HG02981 (cell line): ENCODE measurements around the gene THOC2.
"Not testable (repeated sequence)": the region's sequence is repeated elsewhere in the genome, so short reads cannot be mapped to it uniquely, and the experiment has no call there.

Experiments
- ATAC-seq: cut with Tn5 transposase; IDR thresholded peaks from one replicate; pipeline ENCODE4 v1.9.1; 2021; ENCODE audit warnings: mild to moderate bottlenecking, moderate library complexity; ENCODE audit not compliant: unreplicated experiment

THOC2 gene

DNA sequence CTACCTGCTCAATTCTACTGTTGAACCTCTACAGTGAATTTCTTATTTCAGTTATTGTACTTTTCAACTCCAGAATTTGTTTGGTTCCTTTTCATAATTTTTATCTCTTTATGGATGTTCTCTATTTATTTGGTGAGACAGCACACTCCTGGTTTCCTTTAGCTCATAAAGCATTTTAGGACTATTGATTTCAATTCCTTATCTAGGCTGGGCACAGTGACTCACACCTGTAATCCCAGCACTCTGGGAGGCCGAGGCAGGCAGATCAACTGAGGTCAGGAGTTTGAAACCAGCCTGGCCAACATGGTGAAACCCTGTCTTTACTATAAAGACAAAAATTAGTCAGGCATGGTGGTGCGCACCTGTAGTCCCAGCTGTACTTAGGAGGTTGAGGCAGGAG lies 57.7 kb downstream of the THOC2 start:
- no peak for ATAC-seq

DNA sequence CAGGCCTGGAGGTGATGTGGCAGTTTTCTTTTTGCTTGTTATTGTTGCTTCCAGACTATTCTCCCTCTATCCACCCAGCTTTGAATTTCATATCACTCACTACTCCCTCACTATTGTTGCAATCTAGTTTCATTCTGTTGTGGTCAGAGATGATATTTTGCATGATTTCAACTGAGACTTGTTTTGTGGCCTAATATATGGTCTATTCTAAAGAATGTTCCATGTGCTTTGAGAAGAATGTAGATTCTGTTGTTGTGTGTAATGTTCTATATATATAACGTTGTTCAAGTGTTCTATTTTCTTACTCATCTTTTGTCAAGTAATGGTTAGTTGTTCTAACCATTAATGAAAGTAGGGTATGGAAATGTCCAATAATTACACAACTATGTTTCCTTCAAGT lies 59.0 kb downstream of the THOC2 start:
- no peak for ATAC-seq

DNA sequence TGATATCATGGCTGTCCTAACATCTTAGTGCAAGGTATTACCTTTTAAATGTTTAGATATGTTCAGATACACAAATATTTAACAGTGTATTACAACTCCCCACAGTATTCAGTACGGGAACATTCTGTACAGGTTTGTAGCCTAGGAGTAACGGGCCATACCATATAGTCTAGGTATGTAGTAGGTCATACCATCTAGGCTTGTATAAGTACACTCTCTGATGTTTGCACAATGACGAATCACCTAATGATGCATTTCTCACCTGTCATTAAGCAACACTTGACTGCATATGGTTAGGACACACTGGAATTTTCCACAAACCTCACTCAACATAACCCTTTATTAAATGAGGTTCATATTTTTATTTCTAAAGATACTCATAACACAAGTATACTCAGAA lies 67.7 kb downstream of the THOC2 start:
- ATAC-seq, result no peak

DNA sequence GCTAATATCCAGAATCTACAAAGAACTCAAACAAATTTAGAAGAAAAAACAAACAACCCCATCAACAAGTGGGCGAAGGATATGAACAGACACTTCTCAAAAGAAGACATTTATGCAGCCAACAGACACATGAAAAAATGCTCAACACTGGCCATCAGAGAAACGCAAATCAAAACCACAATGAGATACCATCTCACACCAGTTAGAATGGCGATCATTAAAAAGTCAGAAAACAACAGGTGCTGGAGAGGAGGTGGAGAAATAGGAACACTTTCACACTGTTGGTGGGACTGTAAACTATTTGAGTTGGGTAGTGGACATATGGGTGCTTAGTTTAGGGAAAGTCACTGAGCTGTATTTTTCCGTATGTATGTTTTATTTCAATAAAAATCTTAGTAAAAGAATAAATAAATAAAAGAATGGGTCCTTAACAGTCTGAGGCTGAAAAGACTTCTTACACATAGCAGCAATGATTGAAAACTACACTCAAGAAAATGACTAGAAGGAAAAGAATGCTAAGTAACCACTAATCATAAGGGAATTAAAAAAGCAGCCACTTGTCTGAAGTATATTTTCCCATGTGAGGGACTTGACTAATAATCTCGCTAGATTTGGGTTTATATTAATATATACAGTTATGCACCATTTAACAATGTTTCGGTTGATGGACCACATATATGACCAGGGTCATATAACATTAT lies 68.2 kb downstream of the THOC2 start:
- ATAC-seq, result not testable (repeated sequence)

DNA sequence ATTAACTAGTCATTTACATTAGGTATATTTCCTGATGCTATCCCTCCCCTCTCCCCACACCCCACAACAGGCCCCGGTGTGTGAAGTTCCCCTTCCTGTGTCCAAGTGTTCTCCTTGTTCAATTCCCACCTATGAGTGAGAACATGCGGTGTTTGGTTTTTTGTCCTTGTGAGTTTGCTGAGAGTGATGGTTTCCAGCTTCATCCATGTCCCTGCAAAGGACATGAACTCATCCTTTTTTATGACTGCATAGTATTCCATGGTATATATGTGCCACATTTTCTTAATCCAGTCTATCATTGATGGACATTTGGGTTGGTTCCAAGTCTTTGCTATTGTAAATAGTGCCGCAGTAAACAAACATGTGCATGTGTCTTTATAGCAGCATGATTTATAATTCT lies 69.1 kb downstream of the THOC2 start:
- not testable (repeated sequence) for ATAC-seq

DNA sequence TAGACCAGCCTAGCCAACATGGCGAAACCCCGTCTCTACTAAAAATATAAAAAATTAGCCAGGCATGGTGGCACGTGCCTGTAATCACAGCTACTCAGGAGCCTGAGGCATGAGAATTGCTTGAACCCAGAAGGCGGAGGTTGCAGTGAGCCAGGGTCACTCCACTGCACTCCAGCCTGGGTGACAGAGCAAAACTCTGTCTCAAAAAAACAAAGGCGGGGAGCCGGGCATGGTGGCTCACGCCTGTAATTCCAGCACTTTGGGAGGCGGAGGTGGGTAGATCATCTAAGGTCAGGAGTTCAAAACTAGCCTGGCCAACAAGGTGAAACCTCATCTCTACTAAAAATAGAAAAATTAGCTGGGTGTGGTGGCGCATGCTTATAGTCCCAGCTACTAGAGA lies 76.3 kb downstream of the THOC2 start:
- ATAC-seq, result not testable (repeated sequence)

DNA sequence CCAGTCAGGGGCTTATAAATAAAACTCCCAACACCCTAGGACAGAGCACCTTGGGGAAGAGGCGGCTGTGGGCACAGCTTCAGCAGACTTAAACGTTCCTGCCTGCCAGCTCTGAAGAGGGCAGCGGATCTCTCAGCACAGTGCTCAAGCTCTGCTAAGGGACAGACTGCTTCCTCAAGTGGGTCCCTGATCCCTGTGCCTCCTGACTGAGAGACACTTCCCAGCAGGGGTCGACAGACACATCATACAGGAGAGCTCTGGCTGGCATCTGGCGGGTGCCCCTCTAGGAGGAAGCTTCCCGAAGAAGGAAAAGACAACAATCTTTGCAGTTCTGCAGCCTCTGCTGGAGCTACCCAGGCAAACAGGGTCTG lies 84.1 kb downstream of the THOC2 start:
- not testable (repeated sequence) for ATAC-seq

DNA sequence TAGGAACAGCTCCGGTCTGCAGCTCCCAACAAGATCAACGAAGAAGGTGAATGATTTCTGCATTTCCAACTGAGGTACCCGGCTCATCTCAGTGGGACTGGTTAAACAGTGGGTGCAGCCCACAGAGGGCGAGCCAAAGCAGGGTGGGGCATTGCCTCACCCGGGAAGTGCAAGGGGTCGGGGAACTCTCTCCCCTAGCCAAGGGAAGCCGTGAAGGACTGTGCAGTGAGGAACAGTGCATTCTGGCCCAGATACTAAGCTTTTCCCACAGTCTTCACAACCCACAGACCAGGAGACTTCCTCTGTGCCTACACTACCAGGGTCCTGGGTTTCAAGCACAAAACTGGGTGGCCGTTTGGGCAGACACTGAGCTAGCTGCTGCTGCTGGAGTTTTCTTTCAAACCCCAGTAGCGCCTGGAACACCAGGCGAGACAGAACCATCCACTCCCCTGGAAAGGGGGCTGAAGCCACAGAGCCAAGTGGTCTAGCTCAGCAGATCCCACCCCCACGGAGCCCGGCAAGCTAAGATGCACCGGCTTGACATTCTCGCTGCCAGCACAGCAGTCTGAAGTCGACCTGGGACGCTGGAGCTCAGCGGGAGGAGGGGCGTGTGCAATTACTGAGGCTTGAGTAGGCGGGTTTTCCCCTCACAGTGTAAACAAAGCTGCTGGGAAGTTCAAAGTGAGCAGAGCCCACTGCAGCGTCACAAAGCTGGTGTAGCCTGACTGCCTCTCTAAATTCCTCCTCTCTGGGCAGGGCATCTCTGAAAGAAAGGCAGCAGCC lies 84.6 kb downstream of the THOC2 start:
- ATAC-seq, result no peak

DNA sequence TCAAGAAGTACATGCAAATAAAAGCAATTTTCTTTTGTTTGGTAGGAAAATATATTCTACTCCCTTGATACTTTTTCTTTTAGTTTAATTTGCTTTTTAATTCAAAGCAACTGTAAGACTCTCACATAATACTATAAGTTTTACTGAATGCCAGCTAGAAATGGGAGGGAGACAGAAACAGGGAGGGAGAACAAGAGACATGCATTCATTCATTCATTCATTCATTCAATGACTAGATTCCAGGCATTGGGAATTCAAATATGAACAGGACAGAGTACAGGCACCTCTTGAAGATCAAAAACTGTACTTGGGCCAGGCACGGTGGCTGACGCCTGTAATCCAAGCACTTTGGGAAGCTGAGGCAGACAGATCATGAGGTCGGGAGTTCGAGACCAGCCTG lies 85.6 kb downstream of the THOC2 start:
- ATAC-seq, result no peak

DNA sequence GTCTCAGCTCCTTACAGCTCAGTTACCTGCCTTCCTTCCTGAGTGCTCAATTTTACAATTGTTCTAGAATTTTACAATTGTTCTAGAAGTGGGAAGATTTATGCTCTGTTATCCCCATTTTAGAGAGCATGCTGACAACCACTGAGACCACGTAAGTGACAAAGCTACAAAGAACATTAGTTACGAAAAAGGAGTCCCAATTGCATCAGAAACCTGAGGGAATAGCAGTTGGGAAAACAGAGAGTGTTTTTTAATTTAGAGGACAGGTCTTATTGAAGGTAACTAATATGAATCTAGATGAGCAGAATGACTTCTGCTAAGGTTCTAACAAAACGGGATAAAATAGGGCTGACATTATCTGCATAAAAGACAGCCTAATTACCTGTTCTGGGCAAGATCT lies 103.3 kb downstream of the THOC2 start:
- ATAC-seq, result no peak

DNA sequence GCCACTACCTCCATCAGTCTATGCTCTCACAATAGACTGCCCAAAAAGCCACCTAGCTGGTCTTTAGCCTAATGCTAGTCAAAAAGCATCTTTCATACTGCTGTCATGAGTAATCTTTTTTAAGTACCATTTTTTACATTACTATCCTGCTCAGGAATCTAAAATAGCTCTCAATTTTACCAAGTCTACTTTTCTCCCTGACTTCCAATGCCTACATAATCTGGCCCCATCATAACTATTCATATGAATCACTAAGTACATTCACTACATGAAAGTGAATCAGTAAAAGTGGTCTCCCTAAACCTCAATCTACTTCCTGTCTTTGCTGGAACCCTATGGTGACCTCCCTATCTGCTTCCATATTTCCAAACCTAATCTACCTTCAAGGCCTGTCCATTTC lies 105.9 kb downstream of the THOC2 start:
- ATAC-seq, result no peak

DNA sequence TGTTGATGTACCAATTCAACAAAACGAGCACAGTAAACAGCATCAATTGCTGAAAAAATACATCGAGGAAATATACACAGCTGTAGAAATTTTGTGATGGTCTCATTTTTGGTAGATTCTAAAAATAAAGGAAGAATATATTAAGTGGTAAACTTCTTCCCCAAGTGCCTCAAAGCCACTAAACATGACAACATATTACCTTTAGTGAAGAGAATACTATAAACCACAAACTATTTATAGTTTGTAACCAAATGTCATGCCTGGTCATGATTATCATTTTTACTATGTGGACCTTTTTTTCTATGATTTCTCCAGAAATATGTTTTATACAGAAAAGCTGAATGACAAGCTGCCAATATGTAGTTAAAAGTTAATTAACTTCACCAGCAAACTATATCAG lies 106.9 kb downstream of the THOC2 start:
- no peak for ATAC-seq

DNA sequence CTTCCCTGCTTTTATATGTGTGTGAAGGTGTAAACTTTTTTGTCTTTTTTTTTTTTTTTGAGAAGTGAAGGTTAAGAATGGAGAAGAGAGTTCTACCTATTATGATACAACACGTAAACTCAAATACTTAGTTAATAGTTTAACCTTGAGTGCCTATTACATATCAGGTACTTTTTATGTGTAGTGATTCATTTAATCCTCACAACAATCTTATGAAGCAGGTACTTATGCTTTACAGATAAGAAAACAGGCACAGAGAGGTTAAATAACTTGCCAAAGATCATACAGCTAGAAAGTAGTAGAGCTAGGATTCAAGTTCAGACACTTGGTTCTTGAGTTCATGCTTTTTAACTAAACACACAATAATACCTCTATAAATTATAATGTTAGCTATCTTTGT lies 107.4 kb downstream of the THOC2 start:
- ATAC-seq, result no peak

DNA sequence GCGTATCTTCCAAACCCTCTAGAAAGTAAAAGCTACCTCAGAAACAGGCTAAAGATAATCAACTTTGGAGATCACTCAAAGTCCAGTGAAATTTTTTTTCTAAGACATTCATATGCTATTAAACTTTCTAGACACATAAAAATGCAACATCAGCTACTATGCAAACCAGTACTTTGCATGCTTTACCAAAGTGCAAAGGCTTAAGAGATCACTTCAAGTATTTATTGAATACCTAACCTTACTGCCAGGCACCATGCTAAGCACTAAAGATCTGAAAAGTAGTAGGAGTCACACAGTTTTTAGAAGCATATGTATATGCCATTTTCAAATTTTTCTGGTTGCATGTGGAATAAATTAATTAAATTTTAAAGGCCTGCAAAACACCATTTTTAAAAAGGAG lies 115.8 kb downstream of the THOC2 start:
- ATAC-seq, result no peak

DNA sequence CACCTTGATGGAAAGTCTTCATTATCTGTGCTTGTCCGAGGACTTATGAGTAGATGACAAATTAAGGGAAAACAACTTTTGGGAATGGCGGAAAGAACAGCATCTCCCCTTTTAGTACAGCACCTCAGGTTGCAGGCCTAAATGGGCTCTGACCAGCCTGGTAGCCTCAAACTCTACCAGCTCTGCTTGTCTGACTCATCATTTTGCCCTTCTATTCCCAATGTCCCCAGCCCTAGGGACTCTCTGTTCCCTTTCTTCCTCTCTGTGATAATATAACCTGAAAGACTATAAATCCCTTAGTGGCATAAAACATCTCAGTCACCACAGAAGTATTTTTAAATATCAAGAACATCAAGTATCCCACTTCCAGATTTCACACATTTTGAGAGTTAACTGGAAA lies 121.9 kb downstream of the THOC2 start:
- ATAC-seq, result no peak

DNA sequence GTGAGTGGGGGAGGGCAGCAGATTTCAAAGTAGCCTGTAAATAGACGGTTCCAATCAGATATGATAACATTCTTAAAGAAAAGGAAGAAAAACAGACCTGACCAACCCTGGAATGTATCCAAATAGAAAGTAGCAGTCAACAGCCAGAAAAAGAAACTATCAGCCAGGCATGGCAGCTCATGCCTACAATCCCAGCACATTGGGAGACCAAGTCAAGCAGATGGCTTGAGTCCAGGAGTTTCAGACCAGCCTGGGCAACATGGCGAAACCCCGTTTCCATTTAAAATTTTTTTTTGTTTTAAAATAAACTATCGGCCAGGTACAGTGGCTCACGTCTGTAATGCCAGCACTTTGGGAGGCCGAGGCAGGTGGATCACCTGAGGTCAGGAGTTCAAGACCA lies 125.0 kb downstream of the THOC2 start:
- ATAC-seq, result no peak

DNA sequence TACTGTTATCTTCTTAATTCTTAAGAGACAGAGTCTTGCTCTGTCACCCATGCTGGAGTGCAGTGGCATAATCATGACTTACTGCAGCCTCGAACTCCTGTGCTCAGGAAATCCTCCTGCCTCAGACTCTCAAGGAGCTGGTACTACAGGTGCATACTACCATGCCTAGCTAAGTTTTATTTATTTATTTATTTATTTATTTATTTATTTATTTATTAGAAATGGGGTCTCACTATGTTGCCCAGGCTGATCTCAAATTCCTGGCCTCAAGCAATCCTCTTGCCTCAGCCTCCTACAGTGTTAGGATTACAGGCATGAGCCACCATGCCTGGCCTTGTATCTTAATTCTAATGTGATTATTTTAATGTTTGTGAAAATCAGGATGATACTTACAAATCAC lies 125.6 kb downstream of the THOC2 start:
- no peak for ATAC-seq

DNA sequence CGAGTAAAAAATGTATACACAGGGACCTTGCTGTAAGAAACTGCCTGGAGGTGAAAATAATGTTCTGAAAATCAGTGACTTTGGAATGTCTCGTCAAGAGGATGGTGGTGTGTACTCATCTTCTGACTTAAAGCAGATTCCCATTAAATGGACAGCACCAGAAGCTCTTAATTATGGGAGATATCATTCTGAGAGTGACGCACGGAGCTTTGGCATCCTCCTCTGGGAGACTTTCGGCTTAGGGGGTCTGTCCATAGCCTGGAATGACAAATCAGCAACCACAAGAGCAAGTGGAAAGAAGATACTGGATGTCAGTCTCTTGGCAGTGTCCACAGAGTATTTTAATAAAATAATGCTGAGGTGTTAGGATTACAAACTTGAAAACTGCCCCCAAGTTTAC lies 129.4 kb downstream of the THOC2 start:
- ATAC-seq, result no peak

DNA sequence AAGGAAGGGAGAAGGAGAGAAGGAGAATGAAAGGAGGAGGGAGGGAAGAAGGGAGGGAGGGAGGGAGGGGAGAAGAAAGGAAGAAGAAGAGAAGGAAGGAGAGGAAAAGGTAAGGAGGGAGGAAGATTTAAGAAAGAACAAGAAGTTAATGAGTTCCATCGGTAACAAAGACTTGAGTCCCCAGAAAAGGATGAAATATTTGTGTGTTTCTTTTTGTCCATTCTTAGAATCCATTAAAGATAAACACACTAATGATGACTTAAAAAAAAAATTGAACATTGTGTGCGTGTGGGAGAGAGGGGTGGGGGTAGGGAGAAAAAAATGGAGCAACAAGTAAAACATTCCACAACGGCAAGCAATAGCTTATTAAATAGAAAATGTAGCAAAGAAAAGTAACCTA lies 131.4 kb downstream of the THOC2 start:
- ATAC-seq, result no peak

DNA sequence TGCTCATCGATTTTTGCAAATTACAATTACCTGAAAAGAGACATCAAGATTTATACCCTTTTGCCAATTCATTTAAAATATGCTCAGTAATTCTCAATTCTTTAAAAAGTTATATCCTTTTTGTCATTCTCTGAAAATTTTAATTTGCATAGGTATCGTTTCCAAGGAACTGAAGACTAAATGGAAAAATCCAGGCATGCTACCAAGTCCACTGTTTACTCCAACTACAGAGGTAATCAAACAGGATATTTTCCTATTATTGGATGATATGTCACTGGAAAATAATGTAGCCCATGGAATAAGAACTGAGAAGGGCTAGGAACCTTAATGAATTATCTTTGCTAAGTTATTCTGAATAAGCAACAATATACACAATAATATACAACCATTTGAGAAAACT lies 132.7 kb downstream of the THOC2 start:
- no peak for ATAC-seq

DNA sequence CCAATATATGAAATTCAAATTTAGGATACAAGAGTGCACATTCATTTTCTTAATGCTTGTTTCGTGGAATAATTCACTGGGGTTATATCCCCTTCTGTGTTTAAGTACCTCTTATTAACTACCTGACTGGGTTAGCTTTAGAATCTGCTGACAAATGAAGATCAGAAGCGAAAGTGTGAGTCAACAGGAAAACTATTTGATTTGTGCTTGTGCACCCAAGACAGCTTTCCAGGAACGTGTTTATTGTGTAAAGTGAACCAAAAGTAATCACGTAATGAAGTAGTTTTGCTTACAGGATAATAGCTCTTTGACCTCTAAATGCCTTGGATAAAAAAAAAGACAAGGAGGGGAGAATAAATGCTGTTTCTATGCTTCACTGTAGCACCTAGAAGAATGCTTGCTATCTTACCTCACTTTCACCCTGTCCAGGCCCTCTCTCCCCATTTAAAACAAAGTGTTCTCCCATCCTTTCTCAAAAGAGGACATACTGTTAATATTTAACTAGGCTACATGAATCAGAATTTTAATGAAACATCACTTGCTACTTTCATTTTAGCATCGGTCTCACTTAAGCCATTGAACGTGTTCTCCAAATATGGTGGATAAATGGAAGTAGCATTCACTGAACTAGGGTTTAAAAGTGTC lies 141.9 kb downstream of the THOC2 start:
- ATAC-seq, result peak; percentile 53

DNA sequence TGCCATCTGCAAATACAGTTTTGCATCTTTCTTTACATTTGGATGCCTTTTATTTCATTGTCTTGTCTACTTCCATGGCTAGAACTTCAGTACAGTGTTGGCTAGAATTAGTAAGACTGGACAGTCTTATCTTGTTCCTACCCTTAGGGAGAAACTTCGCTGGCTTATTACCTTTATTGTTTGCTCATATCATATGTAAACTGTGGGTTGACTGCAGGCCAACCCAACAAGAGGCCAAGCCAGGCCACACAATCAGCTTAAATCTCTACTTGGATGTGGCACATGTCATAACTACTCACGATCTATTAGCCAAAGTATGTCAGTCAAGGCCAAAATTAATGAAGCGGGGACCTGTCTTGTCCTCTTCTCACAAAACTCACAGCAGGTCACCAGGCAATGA lies 144.1 kb downstream of the THOC2 start:
- no peak for ATAC-seq
